K562 (cell line): Measurements from ENCODE around the gene SLC6A6. TPM values are rescaled to one million over a fixed set of nuclear protein-coding genes. Genes with fewer than 3 reads are reported as not detected.

Experiments used
- ATAC-seq: fragments of 200-7000 bp; cut with Tn5 transposase; 3 replicates; pipeline ENCODE4 v1.9.1; 2020; ENCODE audit warnings: moderate library complexity
- BruUV-seq: library from RNA; stranded (reverse); fragments of 400-500 nt; replicated peaks from 2 replicates; lab custom pipeline; 2021; lab: Mats Ljungman, UMichigan
- CTCF ChIA-PET: fragments of 300-600 bp; formaldehyde crosslinking; extraction: SDS; loops from one replicate; lab custom pipeline; 2021; ENCODE audit warnings: low intra/inter-chr PET ratio; lab: Yijun Ruan, JAX
- POLR2A ChIA-PET: fragments of 300-600, 350-650 bp; sonication (Branson Sonifier 250); formaldehyde crosslinking; extraction: SDS; loops from one replicate; lab custom pipeline; 2021; ENCODE audit warnings: antibody characterized with exemption, inconsistent platforms; lab: Yijun Ruan, JAX
- DNase-seq, 4 experiments: peaks; one replicate each; pipeline versions ENCODE4 v3.0.0 to v3.0.0-alpha.2; 2011 to 2018; ENCODE audit warnings: low spot score in 3 of 4, mixed read lengths in 3 of 4; ENCODE audit errors: extremely low read depth in 1 of 4
- FAIRE-seq: peaks from 2 replicates; lab custom pipeline; 2011; peaks lifted over from hg19 to GRCh38; lab: Jason Lieb, UNC
- H2AFZ ChIP-seq: 2 replicates; pipeline ENCODE4 v1.6.0; 2011; ENCODE audit warnings: low read depth, low read length, control low read depth, inconsistent platforms
- H3K27ac ChIP-seq: fragments of 200-600 bp; 3 replicates; pipeline ENCODE4 v1.8.0; 2011; ENCODE audit warnings: low read depth, mild to moderate bottlenecking, control low read depth, inconsistent platforms, low read length, moderate library complexity, mixed read lengths; ENCODE audit errors: extremely low read depth
- H3K27me3 ChIP-seq, 2 experiments: fragments of 300-600 bp in 1 of 2; 2 replicates in 1 of 2; 3 replicates in 1 of 2; pipeline versions ENCODE4 v1.6.0 to v1.8.0; 2011; ENCODE audit warnings: inconsistent platforms in 2 of 2, low read length in 2 of 2, mild to moderate bottlenecking in 1 of 2, mixed read lengths in 1 of 2, moderate library complexity in 1 of 2; ENCODE audit not compliant: control insufficient read depth in 2 of 2, insufficient read depth in 2 of 2
- H3K36me3 ChIP-seq: fragments of 300-600 bp; 3 replicates; pipeline ENCODE4 v1.8.0; 2011; ENCODE audit warnings: mild to moderate bottlenecking, low read length, inconsistent platforms; ENCODE audit not compliant: control insufficient read depth, insufficient read depth
- H3K4me1 ChIP-seq, 2 experiments: fragments of 200-600 bp in 1 of 2; replicated peaks in 1 of 2; 2 replicates in 1 of 2; 3 replicates in 1 of 2; pipeline versions ENCODE4 v1.5.1 to v1.8.0; 2011; ENCODE audit warnings: inconsistent platforms in 2 of 2, low read length in 2 of 2, mild to moderate bottlenecking in 1 of 2, mixed read lengths in 1 of 2, moderate library complexity in 1 of 2; ENCODE audit not compliant: control insufficient read depth in 2 of 2, insufficient read depth in 2 of 2
- H3K4me2 ChIP-seq: 2 replicates; pipeline ENCODE4 v1.6.1; 2011; ENCODE audit warnings: low read length, control low read depth, inconsistent platforms, mixed read lengths; ENCODE audit not compliant: insufficient read depth
- H3K4me3 ChIP-seq: fragments of 200-600 bp; sonication (generic), shearing (Covaris generic); 2 replicates; pipeline ENCODE4 v1.5.1; 2016; ENCODE audit warnings: control low read depth, inconsistent platforms
- H3K79me2 ChIP-seq: fragments of 200-600 bp; 3 replicates; pipeline ENCODE4 v1.8.0; 2011; ENCODE audit warnings: low read length, inconsistent platforms; ENCODE audit not compliant: control insufficient read depth, insufficient read depth
- H3K9ac ChIP-seq, 2 experiments: 2 replicates each; pipeline versions ENCODE4 v1.6.0 to v1.6.1; 2011; ENCODE audit warnings: low read depth in 2 of 2, low read length in 2 of 2, control low read depth in 1 of 2, inconsistent platforms in 1 of 2, mild to moderate bottlenecking in 1 of 2, mixed read lengths in 1 of 2; ENCODE audit not compliant: insufficient read depth in 1 of 2
- H3K9me1 ChIP-seq: one replicate; pipeline ENCODE4 v1.6.0; 2011; ENCODE audit warnings: inconsistent platforms, mild to moderate bottlenecking, low read length, moderate library complexity; ENCODE audit not compliant: control insufficient read depth, insufficient read depth
- H3K9me3 ChIP-seq: replicated peaks from 2 replicates; pipeline ENCODE4 v1.5.1; 2011; ENCODE audit warnings: low read depth, low read length, inconsistent platforms; ENCODE audit not compliant: control insufficient read depth, insufficient read depth
- H4K20me1 ChIP-seq: replicated peaks from 2 replicates; pipeline ENCODE4 v1.6.1; 2011; ENCODE audit warnings: low read length, inconsistent platforms, mixed read lengths; ENCODE audit not compliant: control insufficient read depth, insufficient read depth
- ASH1L ChIP-seq: fragments of 450-650 bp; IDR thresholded peaks from 2 replicates; pipeline ENCODE4 v1.6.1; 2018; ENCODE audit warnings: borderline replicate concordance, mild to moderate bottlenecking, low read depth; ENCODE audit not compliant: partially characterized antibody
- CC2D1A ChIP-seq: fragments of 450-650 bp; IDR thresholded peaks from 2 replicates; pipeline ENCODE4 v1.6.1; 2017; ENCODE audit warnings: mild to moderate bottlenecking
- CREB1 ChIP-seq, 2 experiments: sonication (generic) in 1 of 2; formaldehyde crosslinking in 1 of 2; IDR thresholded peaks; 2 replicates each; pipeline versions ENCODE4 v1.6.1 to v1.8.0; 2012 to 2022; ENCODE audit warnings: inconsistent platforms in 1 of 2, mild to moderate bottlenecking in 1 of 2, missing genetic modification reagents in 1 of 2, moderate library complexity in 1 of 2
- EWSR1 ChIP-seq: fragments of 450-650 bp; IDR thresholded peaks from 2 replicates; pipeline ENCODE4 v1.6.1; 2018; ENCODE audit warnings: borderline replicate concordance, mild to moderate bottlenecking, low read depth, moderate library complexity; ENCODE audit not compliant: partially characterized antibody
- HBP1 ChIP-seq: fragments of 450-650 bp; formaldehyde crosslinking; IDR thresholded peaks from 2 replicates; pipeline ENCODE4 v1.4.0; 2022; ENCODE audit warnings: missing genetic modification characterization
- ID3 ChIP-seq, 2 experiments: fragments of 250-450 bp in 1 of 2; fragments of 450-650 bp in 1 of 2; sonication (Bioruptor Pico) in 1 of 2; IDR thresholded peaks; 2 replicates each; pipeline versions ENCODE4 v1.6.1 to v1.8.0; 2016 to 2021; ENCODE audit warnings: mild to moderate bottlenecking in 2 of 2, moderate library complexity in 2 of 2, missing compliant biosample characterization in 1 of 2, missing genetic modification characterization in 1 of 2
- NCOA1 ChIP-seq: fragments of 450-650 bp; IDR thresholded peaks from 2 replicates; pipeline ENCODE4 v1.6.1; 2016; ENCODE audit warnings: low read depth
- SP2 ChIP-seq: IDR thresholded peaks from 2 replicates; pipeline ENCODE4 v1.6.1; 2011; ENCODE audit warnings: mild to moderate bottlenecking, low read depth, low read length, moderate library complexity; ENCODE audit not compliant: poor library complexity, severe bottlenecking; ENCODE audit errors: extremely low read depth
- SRF ChIP-seq, 2 experiments: fragments of 250-450, 450-650 bp in 1 of 2; sonication (Bioruptor Pico) in 1 of 2; sonication (generic) in 1 of 2; formaldehyde crosslinking; IDR thresholded peaks; 2 replicates each; pipeline versions ENCODE4 v1.5.0 to v1.5.1; 2020 to 2022; ENCODE audit warnings: mild to moderate bottlenecking in 1 of 2, missing genetic modification reagents in 1 of 2
- YBX1 ChIP-seq: fragments of 450-650 bp; IDR thresholded peaks from 2 replicates; pipeline ENCODE4 v1.7.1; 2016; ENCODE audit warnings: mild to moderate bottlenecking
- ZBTB8A ChIP-seq: fragments of 450-650 bp; IDR thresholded peaks from 2 replicates; pipeline ENCODE4 v1.6.1; 2018; ENCODE audit warnings: mild to moderate bottlenecking, moderate library complexity; ENCODE audit not compliant: partially characterized antibody
- ZNF384 ChIP-seq: IDR thresholded peaks from 2 replicates; pipeline ENCODE4 v1.6.1; 2012; ENCODE audit warnings: low read depth, low read length, improper control_type of control experiment
- WGBS: fragments of 100-300 bp; shearing (Covaris generic); methylation state at CpG from one replicate; pipeline ENCODE4 v1.1.6; 2016; ENCODE audit warnings: low coverage, mixed read lengths; ENCODE audit not compliant: insufficient coverage; ENCODE audit errors: missing lambda C conversion rate; 5-methylcytosine and 5-hydroxymethylcytosine counted together
- in situ Hi-C: fragments of 300-500 bp; cut with MboI; formaldehyde crosslinking; loops from 4 replicates; pipeline ENCODE4 v1.15.0; 2018; ENCODE audit warnings: inconsistent platforms, mixed read lengths
- intact Hi-C: fragments of 100-400 bp; cut with micrococcal nuclease; formaldehyde crosslinking; loops from 2 replicates; pipeline ENCODE4 v1.14.2; 2022
- polyA plus RNA-seq, 8 experiments: library from polyadenylated mRNA; depleted of rRNA in 4 of 8; stranded (reverse) in 5 of 8; unstranded in 3 of 8; fragments of >200 nt; fragmentation: Nextera tagmentation in 2 of 8; fragmentation: Illumina TruSeq in 1 of 8; extraction: Ambion mirVana in 2 of 8; extraction: Trizol in 1 of 8; gene quantifications; 2 replicates each; pipeline versions ENCODE4 v1.2.1 to v1.2.3, GENCODE V29; 2011 to 2014; ENCODE audit warnings: inconsistent platforms in 1 of 8, missing spikeins in 1 of 8
- total RNA-seq, 7 experiments: library from RNA; depleted of rRNA in 6 of 7; stranded (reverse); fragments of >200 nt in 6 of 7; fragmentation: Illumina TruSeq in 2 of 7; extraction: Trizol in 2 of 7; gene quantifications; 2 replicates each; pipeline versions ENCODE4 v1.2.1 to v1.2.3, GENCODE V29; 2011 to 2021; ENCODE audit warnings: low replicate concordance in 1 of 7
- TF ChIP-seq, protein P1 (sequence below): sonication (generic); formaldehyde crosslinking; IDR thresholded peaks from 2 replicates; pipeline ENCODE4 v1.8.0; 2022; ENCODE audit warnings: mild to moderate bottlenecking, low read depth, missing genetic modification reagents
- TF ChIP-seq, protein P2 (sequence below), 2 experiments: fragments of 200-800 bp in 1 of 2; sonication (Bioruptor generic) in 1 of 2; sonication (generic) in 1 of 2; formaldehyde crosslinking in 1 of 2; IDR thresholded peaks in 1 of 2; conservative IDR thresholded peaks in 1 of 2; 2 replicates each; pipeline versions ENCODE4 v1.5.0 to v1.6.1; 2016 to 2020; ENCODE audit warnings: missing compliant biosample characterization in 1 of 2, missing genetic modification characterization in 1 of 2, missing genetic modification reagents in 1 of 2

Gene SLC6A6
- total and polyA plus RNA-seq, 9 of the 15 experiments (the other 6 are each of a cell fraction or from before 2014, with no cell fraction given): 12.3 to 203 (median 93.2) TPM

- in situ Hi-C loops: no loop called here
- DNase-seq (peak in 2 of 4 experiments; percentile 37 to 47), FAIRE-seq (no peak), ATAC-seq (no peak; the same call in 2 of the 3 replicates)
- intact Hi-C loops: loop anchor here (1.0 kb wide), 1 partner anchor 22 kb away; no protein-coding TSS in a partner anchor
- Histone ChIP-seq H3K4me1 (peaks cover 68 to 76% of the 10 kb centered on the region in 2 experiments), H3K9me1 (peaks cover 4% of the 10 kb centered on the region), H3K36me3 (peaks cover 96% of the 10 kb centered on the region), H2AFZ (peak overlapping the region; percentile 2), H4K20me1 (peaks cover 4% of the 10 kb centered on the region), H3K27ac (peak overlapping the region; percentile 100), H3K9me3 (no peaks in the 10 kb centered on the region), H3K4me3 (0 out of 2 replicates have a peak overlapping the region, but pooled peaks have one; percentile 3), H3K4me2 (peak overlapping the region; percentile 86), H3K79me2 (peaks cover 99% of the 10 kb centered on the region), H3K27me3 (no peaks in the 10 kb centered on the region), H3K9ac (peak overlapping the region; percentile 87 to 94)
- POLR2A ChIA-PET: no interaction called here
- no TSS peak for BruUV-seq
- CTCF ChIA-PET: no interaction called here
- 36% methylated on average over 4 of the region's 5 CpGs for WGBS
- 0 out of 2 replicates have a peak, but pooled peaks have one; percentile 8 for TF ChIP-seq ID3 (CRISPR knock-in tag; IDR thresholded peaks at IDR 0.05)
- TF ChIP-seq ID3 (tag; IDR thresholded peaks at IDR 0.05): no peak
- no peak for TF ChIP-seq SP2
- peak; percentile 40; the same call in 1 of the 2 replicates for TF ChIP-seq HBP1 (CRISPR knock-in tag)
- TF ChIP-seq CC2D1A: no peak
- no peak for TF ChIP-seq NCOA1
- TF ChIP-seq CREB1 (IDR thresholded peaks at IDR 0.05): no peak
- TF ChIP-seq CREB1 (CRISPR knock-in tag; IDR thresholded peaks at IDR 0.05): no peak
- TF ChIP-seq YBX1: no peak
- no peak for TF ChIP-seq EWSR1
- TF ChIP-seq, protein P1, sequence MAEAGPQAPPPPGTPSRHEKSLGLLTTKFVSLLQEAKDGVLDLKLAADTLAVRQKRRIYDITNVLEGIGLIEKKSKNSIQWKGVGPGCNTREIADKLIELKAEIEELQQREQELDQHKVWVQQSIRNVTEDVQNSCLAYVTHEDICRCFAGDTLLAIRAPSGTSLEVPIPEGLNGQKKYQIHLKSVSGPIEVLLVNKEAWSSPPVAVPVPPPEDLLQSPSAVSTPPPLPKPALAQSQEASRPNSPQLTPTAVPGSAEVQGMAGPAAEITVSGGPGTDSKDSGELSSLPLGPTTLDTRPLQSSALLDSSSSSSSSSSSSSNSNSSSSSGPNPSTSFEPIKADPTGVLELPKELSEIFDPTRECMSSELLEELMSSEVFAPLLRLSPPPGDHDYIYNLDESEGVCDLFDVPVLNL (CRISPR knock-in tag): no peak
- no peak for TF ChIP-seq ZBTB8A
- TF ChIP-seq, protein P2, sequence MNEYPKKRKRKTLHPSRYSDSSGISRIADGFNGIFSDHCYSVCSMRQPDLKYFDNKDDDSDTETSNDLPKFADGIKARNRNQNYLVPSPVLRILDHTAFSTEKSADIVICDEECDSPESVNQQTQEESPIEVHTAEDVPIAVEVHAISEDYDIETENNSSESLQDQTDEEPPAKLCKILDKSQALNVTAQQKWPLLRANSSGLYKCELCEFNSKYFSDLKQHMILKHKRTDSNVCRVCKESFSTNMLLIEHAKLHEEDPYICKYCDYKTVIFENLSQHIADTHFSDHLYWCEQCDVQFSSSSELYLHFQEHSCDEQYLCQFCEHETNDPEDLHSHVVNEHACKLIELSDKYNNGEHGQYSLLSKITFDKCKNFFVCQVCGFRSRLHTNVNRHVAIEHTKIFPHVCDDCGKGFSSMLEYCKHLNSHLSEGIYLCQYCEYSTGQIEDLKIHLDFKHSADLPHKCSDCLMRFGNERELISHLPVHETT (CRISPR knock-in tag; conservative IDR thresholded peaks at IDR 0.05 in 1 of 2, IDR thresholded peaks at IDR 0.05 in 1 of 2): no peak
- TF ChIP-seq SRF (CRISPR knock-in tag; IDR thresholded peaks at IDR 0.05): no peak
- 0 out of 2 replicates have a peak, but pooled peaks have one; percentile 31 for TF ChIP-seq ZNF384
- peak; percentile 20 for TF ChIP-seq ASH1L
Observed at GRCh38 chr3:14410106-14410502, 7.7 kb downstream of the SLC6A6 start.
